LHCN-M2 (cell line): ENCODE results near the gene PLSCR2. TPM values are rescaled to one million over a fixed set of nuclear protein-coding genes. Genes with fewer than 3 reads are reported as not detected.
"Not testable (repeated sequence)": the region's sequence is repeated elsewhere in the genome, so short reads cannot be mapped to it uniquely, and the experiment has no call there.

Experiments
- DNase-seq: peaks from one replicate; pipeline ENCODE4 v3.0.0-alpha.2; 2012; ENCODE audit warnings: low read depth
- total RNA-seq: library from RNA; depleted of rRNA; stranded (reverse); fragments of >200 nt; gene quantifications from 2 replicates; pipeline ENCODE4 v1.2.3, GENCODE V29; 2014

PLSCR2 gene
- total RNA-seq, 1 experiment from 2014 or later, result not detected

GRCh38 chr3:146491303-146491702 lies 21.9 kb upstream of the PLSCR2 start:
- peak; percentile 70 for DNase-seq

- DNase-seq, result no peak
These were observed 15.9 kb upstream of the PLSCR2 start for GRCh38 chr3:146485297-146485696.

- DNase-seq, result peak; percentile 58
These were observed 6.9 kb upstream of the PLSCR2 start for GRCh38 chr3:146476094-146476740.

GRCh38 chr3:146474976-146475375 lies 5.6 kb upstream of the PLSCR2 start:
- DNase-seq, result not testable (repeated sequence)

GRCh38 chr3:146473726-146474125 lies 4.4 kb upstream of the PLSCR2 start:
- peak; percentile 82 for DNase-seq

- DNase-seq, result no peak
These were observed 3.2 kb upstream of the PLSCR2 start for GRCh38 chr3:146472611-146473010.

GRCh38 chr3:146471012-146471411 lies 1.7 kb upstream of the PLSCR2 start:
- DNase-seq, result no peak

- DNase-seq, result no peak
These were observed 1.1 kb upstream of the PLSCR2 start for GRCh38 chr3:146470425-146470990.

- DNase-seq, result no peak
These were observed 651 bp downstream of the PLSCR2 start for GRCh38 chr3:146468671-146469149.

GRCh38 chr3:146468234-146468633 lies 1.1 kb downstream of the PLSCR2 start:
- peak; percentile 52 for DNase-seq

GRCh38 chr3:146466604-146467003 lies 2.8 kb downstream of the PLSCR2 start:
- peak; percentile 52 for DNase-seq

- peak; percentile 67 for DNase-seq
These were observed 3.5 kb downstream of the PLSCR2 start for GRCh38 chr3:146465693-146466465.

GRCh38 chr3:146464783-146465182 lies 4.6 kb downstream of the PLSCR2 start:
- DNase-seq, result no peak

- DNase-seq, result peak; percentile 62
These were observed 5.3 kb downstream of the PLSCR2 start for GRCh38 chr3:146464005-146464595.

- peak; percentile 72 for DNase-seq
These were observed 14.6 kb downstream of the PLSCR2 start for GRCh38 chr3:146454796-146455195.

- DNase-seq, result no peak
These were observed 19.7 kb downstream of the PLSCR2 start for GRCh38 chr3:146449613-146450012.

GRCh38 chr3:146449076-146449475 lies 20.3 kb downstream of the PLSCR2 start:
- DNase-seq, result no peak

GRCh38 chr3:146446026-146446425 lies 23.3 kb downstream of the PLSCR2 start:
- no peak for DNase-seq

GRCh38 chr3:146440310-146440709 lies 29.1 kb downstream of the PLSCR2 start:
- DNase-seq, result not testable (repeated sequence)

- DNase-seq, result no peak
These were observed 37.3 kb downstream of the PLSCR2 start for GRCh38 chr3:146432066-146432465.

GRCh38 chr3:146431240-146431639 lies 38.1 kb downstream of the PLSCR2 start:
- no peak for DNase-seq

- DNase-seq, result no peak
These were observed 44.0 kb downstream of the PLSCR2 start for GRCh38 chr3:146425341-146425740.
